ENCODE results near the gene KEAP1. TPM values are rescaled to one million over a fixed set of nuclear protein-coding genes. Genes with fewer than 3 reads are reported as not detected.
A peak's percentile ranks its signal among the peaks of the same experiment; 100 is the strongest.
"Not testable (repeated sequence)": the region's sequence is repeated elsewhere in the genome, so short reads cannot be mapped to it uniquely, and the experiment has no call there.

KEAP1 gene
- polyA plus RNA-seq, 1 donor from 2014 or later, result 39.0 TPM

GRCh38 chr19:10462557-10462956 lies 40.6 kb downstream of the KEAP1 start:
- Histone ChIP-seq H3F3A (ENCODE audit: insufficient read depth, low read length, poor library complexity, severe bottlenecking) (no peaks in the 10 kb centered on the region), H3K9me2 (ENCODE audit: insufficient read depth, low read length) (no peaks in the 10 kb centered on the region), H3K9me3 (ENCODE audit: low read length) (no peaks in the 10 kb centered on the region), H3K79me2 (replicated peaks; ENCODE audit: insufficient read depth, low read length) (no peaks in the 10 kb centered on the region), H3K4me2 (ENCODE audit: low read length) (no peak overlapping the region), H3K9ac (ENCODE audit: low read length) (no peak overlapping the region), H4K20me1 (ENCODE audit: insufficient read depth) (no peaks in the 10 kb centered on the region), H2AFZ (ENCODE audit: low read depth, low read length) (no peak overlapping the region), H3K27me3 (ENCODE audit: insufficient read depth, low read depth, low read length) (no peaks in the 10 kb centered on the region), H3K27ac (ENCODE audit: low read length) (no peak overlapping the region), H3K4me3 (ENCODE audit: low read length) (no peak overlapping the region), H3K36me3 (ENCODE audit: insufficient read depth, low read length) (no peaks in the 10 kb centered on the region)
- TF ChIP-seq SMC3 (conservative IDR thresholded peaks at IDR 0.05; ENCODE audit: poor library complexity) (no peak), CTCF (IDR thresholded peaks at IDR 0.05; ENCODE audit: poor library complexity, severe bottlenecking) (no peak), TAF1 (IDR thresholded peaks at IDR 0.05; ENCODE audit: low read depth) (no peak), REST (IDR thresholded peaks at IDR 0.05; ENCODE audit: borderline replicate concordance) (no peak), EP300 (conservative IDR thresholded peaks at IDR 0.05; ENCODE audit: poor library complexity, severe bottlenecking) (no peak)

GRCh38 chr19:10462042-10462441 lies 41.1 kb downstream of the KEAP1 start:
- not testable (repeated sequence) for H2AFZ ChIP-seq (ENCODE audit: low read depth, low read length); H3K4me3 ChIP-seq (ENCODE audit: low read length); H3F3A ChIP-seq (ENCODE audit: insufficient read depth, low read length, poor library complexity, severe bottlenecking); H3K9me2 ChIP-seq (ENCODE audit: insufficient read depth, low read length); H3K27me3 ChIP-seq (ENCODE audit: insufficient read depth, low read depth, low read length); H3K4me2 ChIP-seq (ENCODE audit: low read length); H3K79me2 ChIP-seq (replicated peaks; ENCODE audit: insufficient read depth, low read length); H3K9me3 ChIP-seq (ENCODE audit: low read length); H3K36me3 ChIP-seq (ENCODE audit: insufficient read depth, low read length); H3K27ac ChIP-seq (ENCODE audit: low read length); H3K9ac ChIP-seq (ENCODE audit: low read length); H4K20me1 ChIP-seq (ENCODE audit: insufficient read depth)

- H3K4me3 ChIP-seq (ENCODE audit: low read length), result peak overlapping the region; percentile 54
- no peaks in the 10 kb centered on the region for H3F3A ChIP-seq (ENCODE audit: insufficient read depth, low read length, poor library complexity, severe bottlenecking)
- no peaks in the 10 kb centered on the region for H4K20me1 ChIP-seq (ENCODE audit: insufficient read depth)
- no peak overlapping the region for H2AFZ ChIP-seq (ENCODE audit: low read depth, low read length)
- no peaks in the 10 kb centered on the region for H3K79me2 ChIP-seq (replicated peaks; ENCODE audit: insufficient read depth, low read length)
- H3K4me2 ChIP-seq (ENCODE audit: low read length), result no peak overlapping the region
- H3K36me3 ChIP-seq (ENCODE audit: insufficient read depth, low read length), result no peaks in the 10 kb centered on the region
- H3K27me3 ChIP-seq (ENCODE audit: insufficient read depth, low read depth, low read length), result no peaks in the 10 kb centered on the region
- TF ChIP-seq MXI1 (conservative IDR thresholded peaks at IDR 0.05; ENCODE audit: poor library complexity, severe bottlenecking) (no peak), EZH2 (IDR thresholded peaks at IDR 0.05; ENCODE audit: borderline replicate concordance, insufficient read depth, low read length, poor library complexity, severe bottlenecking) (no peak), POLR2AphosphoS5 (IDR thresholded peaks at IDR 0.05) (no peak)
- H3K9me2 ChIP-seq (ENCODE audit: insufficient read depth, low read length), result no peaks in the 10 kb centered on the region
- no peak overlapping the region for H3K9ac ChIP-seq (ENCODE audit: low read length)
- no peaks in the 10 kb centered on the region for H3K9me3 ChIP-seq (ENCODE audit: low read length)
- no peak overlapping the region for H3K27ac ChIP-seq (ENCODE audit: low read length)
Observed at GRCh38 chr19:10461047-10461949, 41.9 kb downstream of the KEAP1 start.

Measured in neural cell (in vitro differentiated cells).